Memory B cell (primary cell): ENCODE data around the gene LRRTM3.

Experiments
- ATAC-seq: fragments of 150-1000 bp; cut with Tn5 transposase; 2 replicates; pipeline ENCODE4 v1.10.0; 2021; ENCODE audit warnings: low read depth, mild to moderate bottlenecking, moderate library complexity
- DNase-seq, 2 donors: peaks; one replicate each; pipeline ENCODE4 v3.0.0; 2022; ENCODE audit warnings: low spot score in 2 of 2
- H3K27ac Mint-ChIP-seq: one replicate; pipeline ENCODE4 v1.8.0; 2022; ENCODE audit warnings: mild to moderate bottlenecking, moderate library complexity, mixed read lengths
- H3K27me3 Mint-ChIP-seq: one replicate; pipeline ENCODE4 v1.8.0; 2022; ENCODE audit warnings: mixed read lengths
- H3K36me3 Mint-ChIP-seq: one replicate; pipeline ENCODE4 v1.8.0; 2022; ENCODE audit warnings: mild to moderate bottlenecking, mixed read lengths
- H3K4me1 Mint-ChIP-seq: one replicate; pipeline ENCODE4 v1.8.0; 2022; ENCODE audit warnings: mixed read lengths
- H3K4me3 Mint-ChIP-seq: one replicate; pipeline ENCODE4 v1.8.0; 2022; ENCODE audit warnings: mild to moderate bottlenecking, moderate library complexity, mixed read lengths
- H3K9me3 Mint-ChIP-seq: one replicate; pipeline ENCODE4 v1.8.0; 2022; ENCODE audit warnings: mixed read lengths

The LRRTM3 gene

GRCh38 chr10:66958466-66958865 is 32.6 kb downstream of the LRRTM3 start:
- H3K27me3 Mint-ChIP-seq = no peaks in the 10 kb centered on the region

GRCh38 chr10:66964946-66965345 is 39.1 kb downstream of the LRRTM3 start:
- no peak overlapping the region for H3K4me3 Mint-ChIP-seq
- H3K9me3 Mint-ChIP-seq = no peaks in the 10 kb centered on the region
- H3K4me1 Mint-ChIP-seq = no peaks in the 10 kb centered on the region
- H3K27ac Mint-ChIP-seq = no peak overlapping the region
- no peaks in the 10 kb centered on the region for H3K27me3 Mint-ChIP-seq
- ATAC-seq = no peak
- no peak for DNase-seq
- no peaks in the 10 kb centered on the region for H3K36me3 Mint-ChIP-seq

More at GRCh38 chr10:66958466-66958865, 32.6 kb downstream of the LRRTM3 start:
- no peaks in the 10 kb centered on the region for H3K9me3 Mint-ChIP-seq
- no peaks in the 10 kb centered on the region for H3K4me1 Mint-ChIP-seq
- no peaks in the 10 kb centered on the region for H3K36me3 Mint-ChIP-seq
- H3K4me3 Mint-ChIP-seq = no peak overlapping the region
- H3K27ac Mint-ChIP-seq = no peak overlapping the region
- ATAC-seq = no peak
- DNase-seq = no peak

DNA sequence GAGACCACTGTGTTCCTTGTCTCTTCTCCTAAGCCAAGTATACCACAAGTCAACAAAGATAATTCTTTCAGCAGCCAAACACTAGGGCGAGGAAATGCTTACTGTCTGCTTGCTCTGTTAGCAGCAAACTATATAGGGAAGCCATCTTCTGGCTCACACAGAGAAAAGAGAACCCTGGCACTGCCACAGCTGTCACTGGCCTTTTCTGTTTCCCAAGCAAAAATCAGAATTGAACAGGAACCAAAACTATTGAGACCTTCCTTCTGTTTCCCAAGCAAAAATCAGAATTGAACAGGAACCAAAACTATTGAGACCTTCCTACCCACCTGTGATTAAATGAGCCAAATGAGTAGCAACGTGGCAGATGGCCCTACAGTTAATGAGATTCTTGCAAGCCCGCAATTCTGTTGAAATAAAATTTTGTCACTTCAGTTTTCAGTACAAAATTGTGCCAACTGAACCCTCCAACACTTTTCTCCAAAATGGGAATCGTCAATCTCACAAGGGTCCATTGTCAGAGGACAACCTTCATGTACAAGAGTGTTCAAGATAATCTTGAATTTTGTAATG is 54.5 kb downstream of the LRRTM3 start:
- Mint-ChIP-seq H3K4me1 (peaks cover 9% of the 10 kb centered on the region), H3K9me3 (peaks cover 2% of the 10 kb centered on the region), H3K27me3 (no peaks in the 10 kb centered on the region), H3K4me3 (no peak overlapping the region), H3K27ac (no peak overlapping the region), H3K36me3 (no peaks in the 10 kb centered on the region)
- ATAC-seq (no peak), DNase-seq (no peak)

- Mint-ChIP-seq H3K27me3 (no peaks in the 10 kb centered on the region), H3K36me3 (no peaks in the 10 kb centered on the region), H3K9me3 (peaks cover 2% of the 10 kb centered on the region), H3K4me3 (no peak overlapping the region), H3K27ac (no peak overlapping the region), H3K4me1 (peaks cover 9% of the 10 kb centered on the region)
- ATAC-seq (no peak), DNase-seq (no peak)
Measured at GRCh38 chr10:66981361-66982052, 55.7 kb downstream of the LRRTM3 start.

DNA sequence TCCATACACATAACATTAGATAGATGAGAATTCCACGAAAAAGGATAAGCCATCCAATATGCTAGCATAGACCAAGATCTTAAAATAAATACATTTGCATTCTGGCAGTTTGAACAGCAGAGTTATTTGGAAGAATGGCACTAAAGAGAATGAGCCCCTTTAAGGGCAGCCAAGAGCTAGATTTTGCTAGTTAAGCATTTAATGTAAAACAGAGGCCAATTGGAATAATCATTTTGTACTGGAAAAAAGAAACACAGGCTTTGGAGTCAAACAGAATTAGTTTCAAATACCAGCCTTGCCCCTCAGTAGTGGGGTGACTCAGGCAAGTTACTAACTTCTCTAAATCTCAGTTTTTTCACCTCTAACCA is 56.2 kb downstream of the LRRTM3 start:
- ATAC-seq (no peak), DNase-seq (no peak)
- Mint-ChIP-seq H3K4me3 (no peak overlapping the region), H3K27me3 (no peaks in the 10 kb centered on the region), H3K9me3 (peaks cover 2% of the 10 kb centered on the region), H3K27ac (no peak overlapping the region), H3K36me3 (no peaks in the 10 kb centered on the region), H3K4me1 (peaks cover 9% of the 10 kb centered on the region)

GRCh38 chr10:66982792-66983474 is 57.1 kb downstream of the LRRTM3 start:
- ATAC-seq (no peak), DNase-seq (no peak)
- Mint-ChIP-seq H3K36me3 (no peaks in the 10 kb centered on the region), H3K4me3 (no peak overlapping the region), H3K27ac (no peak overlapping the region), H3K4me1 (peaks cover 9% of the 10 kb centered on the region), H3K27me3 (no peaks in the 10 kb centered on the region), H3K9me3 (peaks cover 2% of the 10 kb centered on the region)

DNA sequence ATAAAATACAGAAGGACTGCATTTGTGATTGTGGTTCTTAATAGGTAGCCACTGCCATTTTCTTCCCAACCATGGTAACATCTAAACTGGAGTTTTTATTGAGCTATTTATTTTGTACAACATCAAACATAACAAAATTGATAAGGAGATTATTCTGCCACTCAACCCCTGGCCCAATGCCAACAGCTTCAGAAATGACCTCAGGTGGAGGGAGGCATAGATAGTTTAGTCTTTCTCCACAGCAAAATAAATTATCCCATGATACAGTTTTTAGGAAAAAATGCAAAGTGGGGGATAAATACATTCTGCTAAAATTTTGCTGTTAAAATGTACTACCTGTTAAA is 57.6 kb downstream of the LRRTM3 start:
- H3K4me3 Mint-ChIP-seq = no peak overlapping the region
- no peak for DNase-seq

DNA sequence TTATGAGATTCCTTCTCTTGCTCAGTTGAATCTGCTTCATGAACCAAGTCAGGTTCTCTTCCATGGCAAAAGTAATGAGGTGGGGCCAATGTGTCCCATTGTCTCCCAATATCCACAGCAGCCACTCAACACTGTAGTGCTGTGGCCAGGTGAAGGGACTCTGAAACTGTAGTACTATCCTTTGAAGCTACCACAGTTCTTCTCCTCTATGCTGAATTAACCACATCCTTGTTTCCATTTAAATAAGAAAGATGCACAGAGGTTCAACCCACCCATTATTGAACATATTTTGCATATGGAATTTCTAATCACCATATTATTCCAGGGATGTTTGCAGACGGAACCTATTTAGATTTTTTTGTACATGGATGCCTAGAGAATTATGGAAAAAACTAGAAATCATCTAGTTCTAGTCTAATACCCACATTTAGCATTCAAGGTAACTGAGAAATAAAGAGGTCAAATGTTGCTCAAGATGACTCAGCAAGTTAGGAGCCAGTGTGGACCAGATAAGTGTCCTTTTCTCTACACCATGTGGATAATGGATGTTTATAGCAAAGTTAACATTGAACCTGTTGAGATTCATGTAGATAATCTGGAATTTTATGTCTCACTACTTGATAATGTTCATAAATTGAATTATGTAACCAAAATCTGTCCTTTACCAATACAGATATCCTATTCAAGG is 64.5 kb downstream of the LRRTM3 start:
- H3K27ac Mint-ChIP-seq = no peak overlapping the region
- DNase-seq = no peak
- no peaks in the 10 kb centered on the region for H3K9me3 Mint-ChIP-seq
- no peak overlapping the region for H3K4me3 Mint-ChIP-seq
- no peak for ATAC-seq
- H3K36me3 Mint-ChIP-seq = no peaks in the 10 kb centered on the region
- no peaks in the 10 kb centered on the region for H3K4me1 Mint-ChIP-seq
- no peaks in the 10 kb centered on the region for H3K27me3 Mint-ChIP-seq

More for the DNA sequence above, 57.6 kb downstream of the LRRTM3 start:
- no peak overlapping the region for H3K27ac Mint-ChIP-seq
- ATAC-seq = no peak
- no peaks in the 10 kb centered on the region for H3K27me3 Mint-ChIP-seq
- no peaks in the 10 kb centered on the region for H3K36me3 Mint-ChIP-seq
- H3K4me1 Mint-ChIP-seq = peaks cover 9% of the 10 kb centered on the region
- H3K9me3 Mint-ChIP-seq = peaks cover 2% of the 10 kb centered on the region

GRCh38 chr10:66996996-66997395 is 71.2 kb downstream of the LRRTM3 start:
- Mint-ChIP-seq H3K4me3 (no peak overlapping the region), H3K9me3 (peaks cover 3% of the 10 kb centered on the region), H3K27me3 (no peaks in the 10 kb centered on the region), H3K27ac (no peak overlapping the region), H3K36me3 (no peaks in the 10 kb centered on the region), H3K4me1 (no peaks in the 10 kb centered on the region)
- DNase-seq = no peak
- ATAC-seq = no peak

DNA sequence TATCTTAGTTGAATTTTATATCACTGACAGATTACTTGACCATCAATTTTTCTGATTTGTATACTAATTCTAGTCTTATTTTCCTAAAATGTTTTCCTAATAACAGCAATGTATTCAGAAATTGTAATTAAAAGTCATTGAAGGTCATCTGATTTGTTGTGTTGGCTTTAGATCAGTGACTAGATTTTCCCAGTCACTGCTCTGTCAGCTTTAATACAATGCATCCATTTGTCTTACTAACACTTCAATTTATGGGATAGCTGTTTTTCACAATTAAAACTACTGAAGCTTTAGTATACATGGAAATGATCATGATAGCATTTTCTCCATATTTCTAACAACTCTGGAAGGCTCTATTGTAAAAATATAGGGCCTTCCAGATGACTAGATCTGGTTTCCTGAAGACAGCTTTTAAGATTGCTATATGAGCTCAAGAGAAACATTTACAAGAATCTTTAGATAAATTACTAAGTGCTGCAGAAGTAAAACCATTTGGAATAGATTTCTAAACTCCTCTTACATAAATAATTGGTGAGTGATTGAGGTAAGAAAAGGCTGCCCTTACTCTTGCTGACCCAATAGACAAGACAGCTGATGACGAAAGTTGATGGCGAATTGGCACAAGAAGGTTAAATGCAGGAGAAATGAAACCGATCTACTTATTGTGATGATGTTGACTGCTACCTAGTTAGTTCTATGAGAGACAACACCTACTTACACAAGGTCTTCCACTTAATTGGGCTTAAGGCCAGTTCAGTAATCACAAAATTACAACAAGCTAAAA is 74.1 kb downstream of the LRRTM3 start:
- H3K27me3 Mint-ChIP-seq = no peaks in the 10 kb centered on the region

DNA sequence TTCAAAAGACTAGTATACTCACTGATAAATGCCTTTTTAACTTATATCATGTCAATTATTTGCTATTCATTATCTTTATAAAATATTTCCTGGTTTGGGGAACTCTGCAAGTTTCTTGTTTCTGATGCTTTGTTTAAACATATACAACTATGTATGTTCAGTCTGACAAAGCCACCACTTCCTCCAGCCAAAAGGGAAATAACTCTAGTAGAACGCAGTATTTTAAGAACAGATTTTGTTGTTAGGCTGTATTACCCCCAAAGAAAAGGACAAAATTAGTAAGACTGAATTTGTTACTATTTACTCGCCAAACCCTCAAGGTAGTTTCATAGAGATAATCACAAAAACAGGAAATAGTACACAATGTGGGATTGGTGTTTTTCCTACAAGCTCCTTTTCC is 78.9 kb downstream of the LRRTM3 start:
- Mint-ChIP-seq H3K27ac (no peak overlapping the region), H3K36me3 (no peaks in the 10 kb centered on the region), H3K4me3 (no peak overlapping the region), H3K4me1 (no peaks in the 10 kb centered on the region), H3K9me3 (no peaks in the 10 kb centered on the region), H3K27me3 (no peaks in the 10 kb centered on the region)
- DNase-seq (no peak), ATAC-seq (no peak)

More for the DNA sequence above, 74.1 kb downstream of the LRRTM3 start:
- H3K4me1 Mint-ChIP-seq = no peaks in the 10 kb centered on the region
- H3K9me3 Mint-ChIP-seq = peaks cover 3% of the 10 kb centered on the region
- no peaks in the 10 kb centered on the region for H3K36me3 Mint-ChIP-seq
- DNase-seq (no peak), ATAC-seq (no peak)
- no peak overlapping the region for H3K4me3 Mint-ChIP-seq
- H3K27ac Mint-ChIP-seq = no peak overlapping the region

DNA sequence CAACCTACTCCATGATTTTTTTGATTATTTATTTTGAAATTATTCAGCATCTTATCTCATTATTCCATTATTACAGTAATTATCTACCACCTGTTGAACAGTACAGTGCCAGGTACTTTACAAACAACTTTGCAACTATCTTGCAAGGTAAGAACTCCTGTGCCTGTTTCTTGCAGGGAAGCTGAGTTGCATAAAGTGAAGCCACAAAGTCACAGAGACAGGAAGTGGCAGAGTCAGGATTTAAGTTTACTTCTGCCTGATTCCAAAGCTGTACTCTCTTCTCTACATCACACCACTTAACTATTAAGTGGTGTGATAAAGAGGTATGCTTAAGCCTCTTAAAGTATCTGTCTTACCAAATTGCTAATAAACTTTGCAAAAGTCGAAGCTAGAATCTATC is 80.1 kb downstream of the LRRTM3 start:
- H3K27ac Mint-ChIP-seq = no peak overlapping the region
- no peaks in the 10 kb centered on the region for H3K27me3 Mint-ChIP-seq
- H3K4me3 Mint-ChIP-seq = no peak overlapping the region
- no peak for ATAC-seq
- no peaks in the 10 kb centered on the region for H3K9me3 Mint-ChIP-seq
- no peaks in the 10 kb centered on the region for H3K36me3 Mint-ChIP-seq
- no peak for DNase-seq
- H3K4me1 Mint-ChIP-seq = no peaks in the 10 kb centered on the region

DNA sequence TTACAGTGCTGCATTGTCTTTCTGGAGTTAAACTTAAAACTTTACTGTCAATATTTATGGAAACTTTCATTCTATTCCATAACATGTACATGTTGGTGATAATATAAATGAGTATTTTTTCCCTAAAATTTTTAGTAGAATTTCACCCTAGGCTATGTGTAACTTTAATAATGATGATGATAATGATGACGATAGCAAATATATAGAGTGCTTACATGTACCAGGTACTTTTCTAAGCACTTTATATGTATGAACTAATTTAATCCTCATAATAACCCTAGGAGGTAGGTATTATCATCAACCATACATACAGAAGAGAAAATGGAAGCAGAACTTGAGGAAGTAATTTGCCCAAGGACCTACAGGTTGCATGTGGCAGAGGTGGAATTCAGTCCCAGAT is 85.6 kb downstream of the LRRTM3 start:
- DNase-seq (no peak), ATAC-seq (no peak)
- Mint-ChIP-seq H3K36me3 (no peaks in the 10 kb centered on the region), H3K27me3 (no peaks in the 10 kb centered on the region), H3K4me1 (no peaks in the 10 kb centered on the region), H3K9me3 (no peaks in the 10 kb centered on the region), H3K4me3 (no peak overlapping the region), H3K27ac (no peak overlapping the region)

DNA sequence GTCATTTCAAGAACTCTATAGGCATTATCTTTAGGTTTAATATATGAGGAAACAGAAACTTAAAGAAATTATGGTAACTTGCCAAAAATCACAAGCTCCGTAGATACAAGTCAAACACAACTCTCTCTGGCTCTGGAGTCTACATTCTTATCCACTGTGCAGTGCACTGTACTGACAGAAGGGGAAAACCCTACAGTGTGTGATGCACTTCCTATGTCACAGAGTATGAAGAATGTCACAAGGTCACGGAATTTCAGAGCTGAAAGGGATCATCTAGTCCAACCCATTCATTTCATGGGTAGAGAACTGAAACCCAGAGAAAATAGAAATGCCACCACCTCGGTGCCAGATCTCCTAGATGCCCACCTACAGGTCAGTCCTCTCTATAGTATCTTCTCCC is 86.1 kb downstream of the LRRTM3 start:
- Mint-ChIP-seq H3K27ac (no peak overlapping the region), H3K9me3 (no peaks in the 10 kb centered on the region), H3K27me3 (no peaks in the 10 kb centered on the region), H3K4me3 (no peak overlapping the region), H3K4me1 (no peaks in the 10 kb centered on the region), H3K36me3 (no peaks in the 10 kb centered on the region)
- no peak for DNase-seq
- ATAC-seq = no peak
